ENCODE measurements around the gene C1S.

C1S gene

GRCh38 chr12:7045913-7046312 lies 14.6 kb upstream of the C1S start:
- no peak for TF ChIP-seq TEAD4 (IDR thresholded peaks at IDR 0.05)
- TF ChIP-seq EP300 (IDR thresholded peaks at IDR 0.05; ENCODE audit: borderline replicate concordance) = no peak
- TF ChIP-seq TAF1 (IDR thresholded peaks at IDR 0.05; ENCODE audit: low read depth) = no peak
- TF ChIP-seq YY1 (IDR thresholded peaks at IDR 0.05; ENCODE audit: low read depth) = no peak
- no peak for TF ChIP-seq TCF12 (IDR thresholded peaks at IDR 0.05; ENCODE audit: low read depth)

DNA sequence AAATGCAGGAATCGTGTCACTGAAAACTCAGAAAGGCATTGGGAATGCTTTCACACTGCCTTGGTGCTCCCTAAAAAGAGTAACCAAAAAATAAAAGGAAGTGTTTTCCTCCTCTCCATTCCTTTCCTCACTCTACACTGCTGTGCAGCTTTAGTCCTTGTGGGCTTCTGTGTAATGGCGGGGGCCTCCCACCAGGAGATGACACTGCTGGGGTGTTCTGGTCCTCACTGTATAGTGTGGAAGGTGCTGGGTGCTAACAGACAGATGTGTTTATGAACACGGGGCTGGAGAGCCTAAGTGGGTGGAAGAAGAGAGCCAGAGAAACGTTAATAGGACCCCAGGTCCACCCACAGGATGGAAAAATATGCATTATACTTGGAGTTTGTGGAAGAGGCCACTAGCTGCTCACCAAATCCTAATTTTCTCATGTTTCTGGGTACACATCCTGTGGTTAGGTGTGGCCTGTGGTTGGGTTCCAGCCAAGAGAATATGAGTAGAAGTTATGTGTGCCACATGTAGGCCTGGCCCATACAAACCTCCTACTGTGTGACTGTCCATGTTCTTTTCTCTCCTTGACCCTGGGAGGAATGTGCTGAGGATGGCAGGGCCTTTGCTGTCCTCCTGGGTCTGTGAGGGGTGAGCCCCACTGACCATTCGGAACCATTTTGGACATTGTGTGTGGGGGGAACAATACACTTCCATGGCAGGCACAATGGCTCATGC lies 14.0 kb upstream of the C1S start:
- TF ChIP-seq ZBTB7A (IDR thresholded peaks at IDR 0.05; ENCODE audit: low read depth) (no peak), CEBPB (IDR thresholded peaks at IDR 0.05) (no peak)
- TF ChIP-seq, protein P1, sequence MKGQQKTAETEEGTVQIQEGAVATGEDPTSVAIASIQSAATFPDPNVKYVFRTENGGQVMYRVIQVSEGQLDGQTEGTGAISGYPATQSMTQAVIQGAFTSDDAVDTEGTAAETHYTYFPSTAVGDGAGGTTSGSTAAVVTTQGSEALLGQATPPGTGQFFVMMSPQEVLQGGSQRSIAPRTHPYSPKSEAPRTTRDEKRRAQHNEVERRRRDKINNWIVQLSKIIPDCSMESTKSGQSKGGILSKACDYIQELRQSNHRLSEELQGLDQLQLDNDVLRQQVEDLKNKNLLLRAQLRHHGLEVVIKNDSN (IDR thresholded peaks at IDR 0.05) = no peak
- TF ChIP-seq, protein P2, sequence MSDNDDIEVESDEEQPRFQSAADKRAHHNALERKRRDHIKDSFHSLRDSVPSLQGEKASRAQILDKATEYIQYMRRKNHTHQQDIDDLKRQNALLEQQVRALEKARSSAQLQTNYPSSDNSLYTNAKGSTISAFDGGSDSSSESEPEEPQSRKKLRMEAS (IDR thresholded peaks at IDR 0.05) = no peak

DNA sequence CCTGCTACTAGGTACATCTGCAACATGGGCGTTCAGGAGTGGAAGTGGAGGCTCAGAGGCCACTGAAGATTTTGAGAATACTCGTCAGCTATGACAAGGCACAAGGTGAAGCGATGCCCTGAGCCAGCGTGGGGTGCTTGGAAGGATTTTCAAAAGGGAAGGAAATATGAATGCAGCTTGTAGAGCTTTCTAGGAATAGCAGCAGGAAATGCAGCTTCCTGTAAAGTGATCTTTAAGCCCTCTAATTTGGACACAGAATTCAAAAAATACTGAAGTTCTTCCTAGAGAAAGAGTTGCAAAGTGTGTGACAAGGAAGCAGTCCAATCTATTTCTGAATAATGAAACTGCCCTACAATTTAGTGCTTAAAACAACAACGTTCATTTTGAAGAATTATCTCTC lies 13.2 kb upstream of the C1S start:
- TF ChIP-seq, protein P2 (IDR thresholded peaks at IDR 0.05) = no peak
- TF ChIP-seq CEBPB (IDR thresholded peaks at IDR 0.05) (no peak), TEAD4 (IDR thresholded peaks at IDR 0.05) (no peak), EGR1 (IDR thresholded peaks at IDR 0.05) (no peak), CREB1 (IDR thresholded peaks at IDR 0.05; ENCODE audit: low read depth) (no peak), TAF1 (IDR thresholded peaks at IDR 0.05; ENCODE audit: low read depth) (no peak), FOXM1 (IDR thresholded peaks at IDR 0.05; ENCODE audit: borderline replicate concordance, low read depth) (no peak), EP300 (IDR thresholded peaks at IDR 0.05; ENCODE audit: borderline replicate concordance) (no peak), YY1 (IDR thresholded peaks at IDR 0.05; ENCODE audit: low read depth) (no peak), TCF12 (IDR thresholded peaks at IDR 0.05; ENCODE audit: low read depth) (no peak), ZBTB7A (IDR thresholded peaks at IDR 0.05; ENCODE audit: low read depth) (no peak), NFIC (IDR thresholded peaks at IDR 0.05) (no peak), RAD21 (IDR thresholded peaks at IDR 0.05; ENCODE audit: low read depth) (no peak), REST (IDR thresholded peaks at IDR 0.05; ENCODE audit: low read depth) (no peak)
- TF ChIP-seq, protein P1 (IDR thresholded peaks at IDR 0.05) = no peak

GRCh38 chr12:7054925-7055324 lies 5.6 kb upstream of the C1S start:
- TF ChIP-seq ZBTB7A (IDR thresholded peaks at IDR 0.05; ENCODE audit: low read depth) (no peak), TAF1 (IDR thresholded peaks at IDR 0.05; ENCODE audit: low read depth) (no peak), CREB1 (IDR thresholded peaks at IDR 0.05; ENCODE audit: low read depth) (no peak), CEBPB (IDR thresholded peaks at IDR 0.05) (no peak), EP300 (IDR thresholded peaks at IDR 0.05; ENCODE audit: borderline replicate concordance) (no peak), FOXM1 (IDR thresholded peaks at IDR 0.05; ENCODE audit: borderline replicate concordance, low read depth) (no peak), TCF12 (IDR thresholded peaks at IDR 0.05; ENCODE audit: low read depth) (no peak), YY1 (IDR thresholded peaks at IDR 0.05; ENCODE audit: low read depth) (no peak), TEAD4 (IDR thresholded peaks at IDR 0.05) (no peak), RAD21 (IDR thresholded peaks at IDR 0.05; ENCODE audit: low read depth) (no peak)
- TF ChIP-seq, protein P1 (IDR thresholded peaks at IDR 0.05) = no peak
- TF ChIP-seq, protein P2 (IDR thresholded peaks at IDR 0.05) = no peak

DNA sequence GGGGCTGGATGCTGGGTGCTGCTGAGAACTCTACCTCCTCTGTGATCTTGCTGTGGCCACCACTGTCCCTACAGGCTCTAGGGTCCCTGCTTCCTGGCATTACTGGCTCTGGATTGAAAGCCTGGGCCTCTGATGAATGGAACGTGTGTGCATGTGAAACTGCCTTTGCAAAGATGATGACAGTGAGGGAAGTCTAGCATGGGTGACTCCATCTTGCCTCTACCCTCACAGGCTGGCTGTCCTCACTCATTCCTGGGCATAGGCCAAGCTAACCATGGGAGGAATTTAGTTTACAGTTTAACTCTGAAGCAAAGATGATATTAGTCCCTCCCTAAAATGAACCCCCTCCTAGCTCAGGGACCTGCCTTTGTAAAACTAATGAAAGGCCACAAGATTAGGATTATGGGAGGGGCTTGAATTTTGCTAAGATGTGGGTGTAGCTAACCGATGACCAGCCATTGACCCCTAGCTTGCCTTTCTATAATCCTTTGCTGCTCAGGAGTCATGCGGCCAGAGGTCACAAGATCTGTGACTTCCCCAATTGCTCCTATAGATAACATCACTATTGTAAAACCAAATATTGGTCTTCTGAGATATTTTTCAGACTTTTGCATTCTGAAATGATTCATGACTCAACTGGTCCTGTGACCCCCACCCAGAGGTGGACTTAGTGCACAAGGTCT lies 2.2 kb upstream of the C1S start:
- TF ChIP-seq RAD21 (IDR thresholded peaks at IDR 0.05; ENCODE audit: low read depth) = no peak
- no peak for TF ChIP-seq FOXM1 (IDR thresholded peaks at IDR 0.05; ENCODE audit: borderline replicate concordance, low read depth)
- no peak for TF ChIP-seq ZBTB7A (IDR thresholded peaks at IDR 0.05; ENCODE audit: low read depth)
- no peak for TF ChIP-seq TEAD4 (IDR thresholded peaks at IDR 0.05)
- no peak for TF ChIP-seq YY1 (IDR thresholded peaks at IDR 0.05; ENCODE audit: low read depth)
- no peak for TF ChIP-seq CREB1 (IDR thresholded peaks at IDR 0.05; ENCODE audit: low read depth)
- TF ChIP-seq EP300 (IDR thresholded peaks at IDR 0.05; ENCODE audit: borderline replicate concordance) = no peak

DNA sequence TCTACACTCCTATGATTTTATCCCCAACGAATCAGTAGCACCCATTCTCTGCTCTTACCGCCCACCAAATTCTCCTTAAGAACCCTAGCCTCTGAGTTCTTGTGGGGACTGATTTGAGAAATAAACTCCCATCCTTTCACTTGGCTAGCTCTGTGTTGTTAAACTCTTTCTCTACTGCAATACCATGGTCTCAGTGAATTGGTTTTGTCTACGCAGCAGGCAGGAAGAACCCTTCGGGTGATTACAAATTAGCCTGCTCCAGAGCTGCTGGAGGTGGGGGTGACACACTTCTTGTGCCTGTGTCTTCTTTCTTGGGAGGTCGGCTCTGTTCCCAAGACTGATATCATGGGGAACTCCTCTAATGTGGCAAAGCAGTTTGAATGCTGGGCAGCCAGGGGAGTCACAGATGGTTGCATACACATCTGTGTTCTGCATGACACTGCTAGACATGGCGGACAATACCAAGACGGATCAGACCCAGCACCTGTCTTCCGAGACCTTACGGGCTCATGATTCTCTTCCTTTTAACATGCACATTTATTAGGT lies 1.6 kb upstream of the C1S start:
- TF ChIP-seq CREB1 (IDR thresholded peaks at IDR 0.05; ENCODE audit: low read depth) (no peak), TEAD4 (IDR thresholded peaks at IDR 0.05) (no peak), NFIC (IDR thresholded peaks at IDR 0.05) (no peak), EP300 (IDR thresholded peaks at IDR 0.05; ENCODE audit: borderline replicate concordance) (no peak), FOXM1 (IDR thresholded peaks at IDR 0.05; ENCODE audit: borderline replicate concordance, low read depth) (no peak), ZBTB7A (IDR thresholded peaks at IDR 0.05; ENCODE audit: low read depth) (no peak), YY1 (IDR thresholded peaks at IDR 0.05; ENCODE audit: low read depth) (no peak), TCF12 (IDR thresholded peaks at IDR 0.05; ENCODE audit: low read depth) (no peak), RAD21 (IDR thresholded peaks at IDR 0.05; ENCODE audit: low read depth) (no peak), TAF1 (IDR thresholded peaks at IDR 0.05; ENCODE audit: low read depth) (no peak), REST (IDR thresholded peaks at IDR 0.05; ENCODE audit: low read depth) (no peak), CEBPB (IDR thresholded peaks at IDR 0.05) (no peak), EGR1 (IDR thresholded peaks at IDR 0.05) (no peak)
- TF ChIP-seq, protein P1 (IDR thresholded peaks at IDR 0.05) = no peak
- TF ChIP-seq, protein P2 (IDR thresholded peaks at IDR 0.05) = no peak
